GM23338 (cell line): Measurements from ENCODE around the gene IMPG2.

Source experiments
- EZH2 ChIP-seq: fragments of 200-600 bp; sonication (generic); IDR thresholded peaks from one replicate; pipeline ENCODE4 v1.8.0; 2017; ENCODE audit warnings: antibody characterized with exemption, mild to moderate bottlenecking, low read depth; ENCODE audit not compliant: unreplicated experiment
- EZH2phosphoT487 ChIP-seq: fragments of 200-600 bp; sonication (generic); IDR thresholded peaks from one replicate; pipeline ENCODE4 v1.8.1; 2018; ENCODE audit warnings: antibody characterized with exemption; ENCODE audit not compliant: unreplicated experiment
- JUNB ChIP-seq: IDR thresholded peaks from one replicate; pipeline ENCODE4 v1.6.1; 2016; ENCODE audit warnings: antibody characterized with exemption; ENCODE audit not compliant: unreplicated experiment
- POLR2AphosphoS5 ChIP-seq: IDR thresholded peaks from 2 replicates; pipeline ENCODE4 v1.6.1; 2016; ENCODE audit warnings: antibody characterized with exemption, low read depth
- STAT1 ChIP-seq: IDR thresholded peaks from one replicate; pipeline ENCODE4 v1.6.1; 2016; ENCODE audit warnings: antibody characterized with exemption; ENCODE audit not compliant: unreplicated experiment
- TF ChIP-seq, protein P1 (sequence below), 2 experiments: fragments of 200-600 bp in 1 of 2; sonication (generic) in 1 of 2; conservative IDR thresholded peaks; 2 replicates each; pipeline versions ENCODE4 v1.5.1 to v1.6.1; 2016 to 2017; ENCODE audit warnings: antibody characterized with exemption in 2 of 2, low read depth in 2 of 2, mild to moderate bottlenecking in 2 of 2, moderate library complexity in 1 of 2
- TF ChIP-seq, protein P2 (sequence below): IDR thresholded peaks from one replicate; pipeline ENCODE4 v1.6.1; 2018; ENCODE audit warnings: antibody characterized with exemption; ENCODE audit not compliant: unreplicated experiment
- TF ChIP-seq, protein P3 (sequence below): IDR thresholded peaks from 2 replicates; pipeline ENCODE4 v1.6.1; 2016; ENCODE audit warnings: antibody characterized with exemption

DNA sequence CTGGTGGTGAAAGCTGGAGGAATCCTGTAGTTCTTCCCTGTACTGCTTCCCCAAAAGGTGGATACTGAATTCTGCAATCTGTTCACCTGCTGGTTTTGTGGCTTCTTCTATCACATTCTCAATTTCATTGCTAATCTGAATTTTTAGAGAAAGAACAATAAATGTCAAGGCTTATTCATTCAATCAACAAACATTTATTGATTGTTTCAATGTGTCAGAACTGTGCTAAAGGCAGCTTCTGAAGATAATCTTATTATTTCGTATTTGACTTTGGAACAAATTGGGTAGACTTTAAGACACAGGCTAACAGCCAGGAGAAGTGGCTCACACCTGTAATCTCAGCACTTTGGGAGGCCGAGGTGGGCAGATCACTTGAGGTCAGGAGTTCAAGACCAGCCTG is 46.8 kb downstream of the IMPG2 start:
- TF ChIP-seq, protein P1, sequence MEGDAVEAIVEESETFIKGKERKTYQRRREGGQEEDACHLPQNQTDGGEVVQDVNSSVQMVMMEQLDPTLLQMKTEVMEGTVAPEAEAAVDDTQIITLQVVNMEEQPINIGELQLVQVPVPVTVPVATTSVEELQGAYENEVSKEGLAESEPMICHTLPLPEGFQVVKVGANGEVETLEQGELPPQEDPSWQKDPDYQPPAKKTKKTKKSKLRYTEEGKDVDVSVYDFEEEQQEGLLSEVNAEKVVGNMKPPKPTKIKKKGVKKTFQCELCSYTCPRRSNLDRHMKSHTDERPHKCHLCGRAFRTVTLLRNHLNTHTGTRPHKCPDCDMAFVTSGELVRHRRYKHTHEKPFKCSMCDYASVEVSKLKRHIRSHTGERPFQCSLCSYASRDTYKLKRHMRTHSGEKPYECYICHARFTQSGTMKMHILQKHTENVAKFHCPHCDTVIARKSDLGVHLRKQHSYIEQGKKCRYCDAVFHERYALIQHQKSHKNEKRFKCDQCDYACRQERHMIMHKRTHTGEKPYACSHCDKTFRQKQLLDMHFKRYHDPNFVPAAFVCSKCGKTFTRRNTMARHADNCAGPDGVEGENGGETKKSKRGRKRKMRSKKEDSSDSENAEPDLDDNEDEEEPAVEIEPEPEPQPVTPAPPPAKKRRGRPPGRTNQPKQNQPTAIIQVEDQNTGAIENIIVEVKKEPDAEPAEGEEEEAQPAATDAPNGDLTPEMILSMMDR (conservative IDR thresholded peaks at IDR 0.05; ENCODE audit: low read depth in 2 of 2) = no peak
- TF ChIP-seq EZH2 (no peak), POLR2AphosphoS5 (no peak), EZH2phosphoT487 (no peak), JUNB (no peak), STAT1 (no peak)
- TF ChIP-seq, protein P2, sequence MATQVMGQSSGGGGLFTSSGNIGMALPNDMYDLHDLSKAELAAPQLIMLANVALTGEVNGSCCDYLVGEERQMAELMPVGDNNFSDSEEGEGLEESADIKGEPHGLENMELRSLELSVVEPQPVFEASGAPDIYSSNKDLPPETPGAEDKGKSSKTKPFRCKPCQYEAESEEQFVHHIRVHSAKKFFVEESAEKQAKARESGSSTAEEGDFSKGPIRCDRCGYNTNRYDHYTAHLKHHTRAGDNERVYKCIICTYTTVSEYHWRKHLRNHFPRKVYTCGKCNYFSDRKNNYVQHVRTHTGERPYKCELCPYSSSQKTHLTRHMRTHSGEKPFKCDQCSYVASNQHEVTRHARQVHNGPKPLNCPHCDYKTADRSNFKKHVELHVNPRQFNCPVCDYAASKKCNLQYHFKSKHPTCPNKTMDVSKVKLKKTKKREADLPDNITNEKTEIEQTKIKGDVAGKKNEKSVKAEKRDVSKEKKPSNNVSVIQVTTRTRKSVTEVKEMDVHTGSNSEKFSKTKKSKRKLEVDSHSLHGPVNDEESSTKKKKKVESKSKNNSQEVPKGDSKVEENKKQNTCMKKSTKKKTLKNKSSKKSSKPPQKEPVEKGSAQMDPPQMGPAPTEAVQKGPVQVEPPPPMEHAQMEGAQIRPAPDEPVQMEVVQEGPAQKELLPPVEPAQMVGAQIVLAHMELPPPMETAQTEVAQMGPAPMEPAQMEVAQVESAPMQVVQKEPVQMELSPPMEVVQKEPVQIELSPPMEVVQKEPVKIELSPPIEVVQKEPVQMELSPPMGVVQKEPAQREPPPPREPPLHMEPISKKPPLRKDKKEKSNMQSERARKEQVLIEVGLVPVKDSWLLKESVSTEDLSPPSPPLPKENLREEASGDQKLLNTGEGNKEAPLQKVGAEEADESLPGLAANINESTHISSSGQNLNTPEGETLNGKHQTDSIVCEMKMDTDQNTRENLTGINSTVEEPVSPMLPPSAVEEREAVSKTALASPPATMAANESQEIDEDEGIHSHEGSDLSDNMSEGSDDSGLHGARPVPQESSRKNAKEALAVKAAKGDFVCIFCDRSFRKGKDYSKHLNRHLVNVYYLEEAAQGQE = no peak
- TF ChIP-seq, protein P3, sequence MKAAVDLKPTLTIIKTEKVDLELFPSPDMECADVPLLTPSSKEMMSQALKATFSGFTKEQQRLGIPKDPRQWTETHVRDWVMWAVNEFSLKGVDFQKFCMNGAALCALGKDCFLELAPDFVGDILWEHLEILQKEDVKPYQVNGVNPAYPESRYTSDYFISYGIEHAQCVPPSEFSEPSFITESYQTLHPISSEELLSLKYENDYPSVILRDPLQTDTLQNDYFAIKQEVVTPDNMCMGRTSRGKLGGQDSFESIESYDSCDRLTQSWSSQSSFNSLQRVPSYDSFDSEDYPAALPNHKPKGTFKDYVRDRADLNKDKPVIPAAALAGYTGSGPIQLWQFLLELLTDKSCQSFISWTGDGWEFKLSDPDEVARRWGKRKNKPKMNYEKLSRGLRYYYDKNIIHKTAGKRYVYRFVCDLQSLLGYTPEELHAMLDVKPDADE = no peak
